EL (cell line): Measurements from ENCODE around the gene TOX2.

Source experiments
- DNase-seq: peaks from one replicate; pipeline ENCODE4 v3.0.0-alpha.2; 2016

Gene TOX2

DNA sequence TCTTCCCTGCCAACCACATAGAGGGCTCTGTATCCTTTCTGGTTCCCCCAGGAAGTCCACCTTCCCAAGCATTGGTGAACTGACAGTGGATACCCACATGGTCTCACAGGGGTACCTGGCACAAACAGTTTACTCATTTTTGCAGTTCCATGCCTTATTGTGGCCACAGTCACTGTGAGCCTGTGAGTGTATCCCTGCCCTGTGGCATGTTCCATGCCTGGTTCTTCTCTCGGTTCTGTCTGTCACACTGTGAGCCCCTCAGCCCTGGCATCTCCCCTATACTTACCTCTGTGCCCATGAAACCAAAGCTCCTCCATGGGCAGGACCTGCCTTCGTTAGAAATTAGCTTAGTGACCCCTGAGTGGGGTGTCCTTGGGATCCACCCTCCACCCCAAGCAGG lies 107.8 kb downstream of the TOX2 start:
- no peak for DNase-seq

DNA sequence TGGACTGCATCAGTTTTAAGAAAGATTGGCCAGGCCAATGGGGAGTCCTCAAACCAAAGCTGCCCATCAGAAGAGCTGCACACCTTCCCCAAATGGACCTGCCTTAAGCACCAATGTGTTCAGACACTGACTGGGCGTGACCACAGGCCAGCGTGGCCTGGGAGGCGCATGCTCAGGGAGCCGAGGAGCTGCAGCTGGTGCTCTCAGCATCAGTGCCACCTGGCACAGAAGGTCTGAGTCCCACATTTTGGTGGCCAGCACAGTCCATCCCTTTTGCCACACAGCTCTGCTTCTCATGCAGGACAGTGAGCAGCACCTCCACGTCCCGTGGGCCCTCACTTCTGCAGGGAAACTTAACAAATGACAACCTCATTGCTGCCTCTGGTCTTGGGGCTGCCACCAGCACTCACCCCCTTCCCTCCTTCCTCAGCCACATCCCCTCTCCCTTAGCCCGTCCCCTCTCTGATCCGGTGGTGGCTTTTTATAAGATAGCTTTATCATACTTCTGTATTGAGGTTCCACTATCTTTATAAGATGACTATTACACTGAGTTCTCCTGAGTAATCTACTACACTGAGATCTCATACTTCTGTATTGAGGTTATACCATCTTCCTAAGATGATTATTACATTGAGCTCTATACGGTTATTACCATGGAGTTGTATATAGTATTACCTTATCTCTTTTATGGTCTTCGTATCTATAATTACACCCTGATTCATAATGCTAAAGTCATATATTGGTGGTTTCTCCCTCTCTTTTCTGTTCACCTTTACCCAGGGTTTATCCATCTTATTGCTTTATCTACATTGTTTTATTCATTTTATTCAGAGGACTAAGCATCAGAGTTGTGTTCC lies 109.1 kb downstream of the TOX2 start:
- DNase-seq: no peak

DNA sequence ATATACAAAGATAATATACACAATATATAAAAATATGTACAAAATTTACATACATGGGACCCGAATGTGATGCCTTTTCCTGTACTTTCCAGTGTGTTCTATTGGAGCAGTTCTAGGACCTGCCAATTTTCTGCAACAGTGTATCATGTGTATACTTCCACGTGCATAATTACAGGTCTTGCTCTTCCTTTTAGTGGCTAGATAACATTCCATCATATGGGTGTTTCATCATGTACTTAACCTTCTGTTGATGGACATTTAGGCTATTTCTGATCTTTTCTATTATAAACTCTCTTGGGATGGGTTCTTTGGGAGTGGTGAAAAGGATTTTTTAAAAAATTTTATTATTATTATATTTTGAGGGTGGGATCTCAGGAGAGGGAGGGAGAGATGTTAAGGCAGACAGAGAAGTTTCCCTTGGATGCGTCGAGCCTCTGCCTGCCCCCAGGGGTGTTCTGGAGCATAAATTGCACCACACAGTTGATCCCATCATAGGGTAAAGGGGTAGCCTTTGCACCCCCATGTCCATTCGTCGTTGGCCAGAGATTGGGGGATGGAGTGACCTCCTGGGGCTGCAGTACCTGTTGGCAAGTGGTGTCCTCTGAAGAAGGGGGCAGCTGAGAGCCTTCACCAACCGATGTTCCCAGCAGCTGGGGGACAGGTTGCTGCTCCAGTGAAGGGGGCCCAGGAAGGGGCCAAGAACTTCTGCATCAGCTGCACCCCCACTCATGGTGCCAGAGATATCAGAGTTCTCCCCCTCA lies 110.3 kb downstream of the TOX2 start:
- DNase-seq: no peak

DNA sequence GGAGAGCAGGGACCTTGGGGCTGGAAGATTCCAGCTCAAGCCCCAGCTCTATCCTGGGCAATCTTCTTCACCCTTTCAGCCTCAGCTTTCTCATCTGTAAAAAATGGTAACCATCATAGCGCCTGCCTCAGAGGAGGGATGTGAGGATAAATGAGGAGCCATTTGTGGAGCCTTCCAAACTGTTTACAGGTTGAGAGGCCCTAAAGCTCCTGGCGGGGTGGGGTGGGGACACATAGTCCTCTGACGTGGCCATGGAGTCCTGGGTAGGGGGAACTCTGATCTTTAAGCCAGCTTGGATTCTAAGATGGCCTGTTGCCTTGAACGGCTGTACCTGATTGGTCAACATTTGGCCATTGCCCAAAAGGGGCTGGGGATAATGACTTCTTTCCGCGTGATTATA lies 111.1 kb downstream of the TOX2 start:
- no peak for DNase-seq

DNA sequence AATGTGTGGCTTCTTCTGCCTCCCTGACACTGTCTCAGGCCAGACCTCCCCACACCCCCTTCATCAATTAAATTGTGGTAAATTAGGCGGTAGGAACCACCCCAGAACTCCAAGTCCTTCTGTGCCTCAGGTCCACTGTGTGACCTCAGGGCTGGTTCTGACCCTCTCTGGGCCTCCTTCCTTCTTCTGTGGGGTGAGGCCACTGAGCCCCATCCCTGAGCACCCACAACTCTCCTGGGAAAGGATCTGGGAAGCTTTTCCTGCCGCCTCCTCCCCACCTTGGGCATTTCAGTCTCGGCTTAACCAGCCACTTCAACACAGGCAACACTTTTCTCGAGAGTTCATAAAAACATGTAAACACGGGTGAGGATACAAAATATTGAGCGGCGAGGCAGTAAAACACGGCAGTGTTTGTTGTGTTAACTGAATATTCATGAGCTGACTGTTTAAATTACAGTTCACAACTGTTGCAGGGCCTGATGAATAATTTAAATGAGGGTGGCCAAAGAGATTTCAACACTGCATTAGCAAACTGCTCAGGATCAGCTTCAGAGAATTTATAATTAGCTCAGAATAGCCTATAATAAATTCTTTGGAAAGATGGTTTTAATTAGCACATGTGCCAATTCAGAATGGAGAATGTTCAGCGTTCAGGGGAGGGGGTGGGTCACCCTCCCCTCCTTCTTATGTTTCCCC lies 112.1 kb downstream of the TOX2 start:
- no peak for DNase-seq

DNA sequence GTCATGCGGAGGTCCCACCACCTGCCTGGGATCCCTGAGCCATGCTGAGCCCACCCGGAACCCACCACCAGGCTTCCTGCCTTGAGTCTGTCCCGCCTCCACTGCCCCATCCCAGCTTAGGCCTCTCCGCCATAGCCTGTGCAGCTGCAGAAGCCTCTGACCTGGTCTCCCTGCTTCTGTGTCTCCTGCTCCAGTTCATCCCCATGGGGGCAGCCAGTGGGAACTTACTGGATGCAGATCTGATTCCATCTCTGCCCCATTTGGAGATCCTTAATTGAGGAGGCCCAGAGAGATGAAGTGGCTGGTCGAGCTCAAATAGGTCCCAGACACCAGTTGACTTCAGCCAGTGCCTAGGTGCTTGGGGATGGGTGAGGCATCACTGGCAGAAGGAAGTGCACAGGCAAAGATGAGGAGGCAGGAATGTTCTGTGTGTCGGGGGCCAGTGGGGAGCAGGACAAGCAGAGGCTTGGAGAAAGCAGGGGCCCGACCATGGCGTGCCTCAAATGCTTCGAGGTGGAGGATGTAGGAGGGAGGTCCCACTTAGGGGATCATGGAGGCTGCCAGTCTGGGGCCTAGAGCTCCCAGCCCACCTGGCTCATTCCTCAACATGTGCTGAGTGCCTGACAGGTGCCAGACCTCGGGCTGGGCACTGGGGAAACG lies 112.8 kb downstream of the TOX2 start:
- no peak for DNase-seq

DNA sequence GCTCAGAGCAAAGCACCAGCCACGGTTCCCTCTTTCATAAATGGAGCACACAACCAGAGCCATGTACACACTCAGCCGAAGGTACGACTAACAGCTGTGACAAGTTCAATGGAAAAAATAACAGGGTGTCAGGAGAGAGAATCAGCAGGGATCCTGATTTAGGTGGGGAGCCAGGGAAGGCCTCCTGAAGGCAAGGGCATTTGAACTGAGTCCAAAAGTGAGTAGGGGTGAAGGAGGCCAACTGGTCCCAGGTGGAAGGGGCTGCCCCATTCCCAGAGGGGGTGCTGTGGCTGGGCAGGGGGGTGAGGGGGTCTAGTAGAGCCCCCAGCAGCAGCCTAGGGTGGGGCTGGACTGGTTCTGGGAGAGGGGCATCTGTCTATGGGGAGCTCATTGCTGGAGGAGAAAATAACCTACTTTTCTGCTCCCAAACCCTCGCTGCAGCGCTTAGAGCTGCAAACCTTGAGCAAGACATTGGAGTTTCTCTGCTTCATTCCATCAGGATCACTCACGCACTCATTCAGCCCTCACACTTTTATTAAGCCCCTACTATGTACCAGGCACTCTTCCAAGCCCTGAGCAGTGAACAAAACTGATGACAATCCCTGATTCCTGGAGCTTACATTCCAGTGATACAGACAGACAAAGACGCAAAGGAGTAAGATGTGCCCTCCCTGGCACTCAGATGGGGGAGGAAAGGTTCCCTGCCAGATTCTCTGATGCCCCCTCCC lies 113.5 kb downstream of the TOX2 start:
- no peak for DNase-seq

DNA sequence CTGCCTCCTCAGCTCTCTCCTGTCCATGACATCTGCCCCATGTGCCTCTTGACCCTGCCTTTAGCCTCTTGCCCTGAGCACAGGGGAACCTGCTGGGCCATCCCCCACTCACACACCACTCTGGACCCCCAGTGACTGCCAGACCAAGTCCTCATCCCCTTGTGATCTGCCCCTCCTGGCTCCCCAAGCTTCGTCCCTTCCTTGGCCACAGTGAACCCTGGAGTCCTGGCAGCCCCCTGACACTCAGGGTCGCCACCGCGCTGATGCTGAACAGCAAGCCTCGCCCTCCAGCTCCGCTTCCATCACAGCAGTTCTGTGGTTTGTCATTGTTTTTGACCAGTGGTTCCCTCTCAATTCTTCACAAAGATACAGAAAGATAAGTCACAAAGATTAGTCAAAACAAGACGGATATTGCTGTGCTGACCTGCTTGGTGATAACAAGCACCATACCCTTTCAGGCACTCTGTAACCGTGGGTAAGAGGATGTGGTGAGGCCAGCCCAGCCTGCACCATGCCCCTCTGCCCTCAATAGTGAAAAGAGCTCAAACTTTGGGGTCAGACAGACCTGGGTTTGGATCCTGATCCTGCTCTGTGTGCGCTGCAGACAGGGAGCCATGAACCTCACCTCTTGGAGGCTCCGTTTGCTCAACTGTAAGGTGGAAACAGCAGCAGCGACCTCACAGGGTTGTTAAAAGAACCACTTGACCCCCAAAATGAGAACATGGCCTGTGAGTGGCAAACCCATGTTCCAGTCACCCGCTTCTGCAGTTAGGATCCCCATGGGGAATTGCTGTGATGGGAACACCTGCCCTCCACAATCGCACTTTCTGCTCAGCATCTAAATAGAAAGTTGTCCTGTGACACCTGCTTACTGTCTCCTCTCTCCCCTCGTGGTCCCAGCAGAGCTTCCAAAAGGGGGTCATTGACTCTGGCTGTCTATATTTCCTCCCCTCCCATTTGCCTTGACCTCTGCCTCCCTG lies 114.5 kb downstream of the TOX2 start:
- no peak for DNase-seq

DNA sequence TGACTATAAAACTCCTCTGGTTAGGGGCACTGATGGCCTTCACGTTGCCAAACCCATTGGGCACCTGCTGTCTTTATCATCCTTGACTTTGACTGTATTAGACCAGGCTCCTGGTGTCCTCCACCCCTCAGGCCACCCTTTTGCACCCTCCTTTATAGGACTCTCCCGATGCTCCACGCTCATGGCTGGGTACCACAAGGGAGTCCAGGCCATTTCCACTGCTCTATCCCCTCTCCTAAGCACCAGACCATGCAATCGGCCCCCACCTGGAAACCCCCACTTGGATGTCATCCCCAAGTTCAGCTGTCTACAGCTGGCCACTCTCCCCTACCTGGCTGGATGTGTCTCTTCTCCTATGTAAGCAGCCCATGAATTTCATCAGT lies 115.2 kb downstream of the TOX2 start:
- no peak for DNase-seq

DNA sequence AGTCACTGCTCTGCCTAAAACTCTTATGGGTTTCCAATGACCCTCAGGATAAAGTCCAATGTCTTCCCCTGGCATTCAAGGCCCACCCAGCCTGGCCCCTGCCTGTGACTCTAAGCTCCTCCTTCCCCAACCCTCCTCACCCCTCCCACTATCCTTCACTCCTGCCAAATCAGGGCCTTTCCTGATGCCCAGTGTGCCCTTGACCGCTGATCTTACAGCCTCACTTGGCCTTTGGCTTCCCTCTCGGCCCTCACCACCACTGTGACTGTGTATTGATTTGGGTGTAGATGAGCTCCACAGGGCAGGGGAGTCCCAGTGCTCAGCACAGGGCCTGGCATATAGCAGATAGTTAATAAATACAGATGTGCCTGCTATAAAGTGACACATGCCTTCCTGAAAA lies 115.7 kb downstream of the TOX2 start:
- no peak for DNase-seq

DNA sequence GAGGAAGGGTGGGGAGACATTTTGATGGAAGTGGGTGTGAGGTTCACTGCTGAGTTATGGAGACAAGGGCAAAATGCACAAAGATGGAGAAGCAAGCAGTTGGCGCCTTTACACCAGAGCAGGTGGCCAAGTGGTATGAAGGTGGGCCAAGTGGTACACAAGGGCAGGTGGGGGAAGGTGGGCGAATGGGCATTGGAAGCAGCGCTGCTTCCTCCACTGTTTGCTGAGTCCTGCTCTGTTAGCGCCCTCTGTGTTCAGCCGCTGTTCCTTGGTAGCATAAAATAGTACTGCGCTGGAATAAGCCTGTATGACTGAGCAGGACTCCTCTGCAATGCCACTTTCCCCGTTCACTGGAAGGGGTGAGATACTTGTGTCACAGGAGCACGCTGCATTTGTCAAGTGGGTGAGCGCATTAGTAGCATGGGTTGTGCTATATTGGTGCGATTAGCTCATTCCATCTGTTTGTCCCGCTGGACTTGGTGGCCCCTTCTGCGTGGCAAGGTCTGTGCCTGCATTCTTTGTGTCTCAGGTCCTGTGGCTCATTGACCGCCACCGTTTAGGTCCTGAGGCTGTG lies 116.4 kb downstream of the TOX2 start:
- no peak for DNase-seq

DNA sequence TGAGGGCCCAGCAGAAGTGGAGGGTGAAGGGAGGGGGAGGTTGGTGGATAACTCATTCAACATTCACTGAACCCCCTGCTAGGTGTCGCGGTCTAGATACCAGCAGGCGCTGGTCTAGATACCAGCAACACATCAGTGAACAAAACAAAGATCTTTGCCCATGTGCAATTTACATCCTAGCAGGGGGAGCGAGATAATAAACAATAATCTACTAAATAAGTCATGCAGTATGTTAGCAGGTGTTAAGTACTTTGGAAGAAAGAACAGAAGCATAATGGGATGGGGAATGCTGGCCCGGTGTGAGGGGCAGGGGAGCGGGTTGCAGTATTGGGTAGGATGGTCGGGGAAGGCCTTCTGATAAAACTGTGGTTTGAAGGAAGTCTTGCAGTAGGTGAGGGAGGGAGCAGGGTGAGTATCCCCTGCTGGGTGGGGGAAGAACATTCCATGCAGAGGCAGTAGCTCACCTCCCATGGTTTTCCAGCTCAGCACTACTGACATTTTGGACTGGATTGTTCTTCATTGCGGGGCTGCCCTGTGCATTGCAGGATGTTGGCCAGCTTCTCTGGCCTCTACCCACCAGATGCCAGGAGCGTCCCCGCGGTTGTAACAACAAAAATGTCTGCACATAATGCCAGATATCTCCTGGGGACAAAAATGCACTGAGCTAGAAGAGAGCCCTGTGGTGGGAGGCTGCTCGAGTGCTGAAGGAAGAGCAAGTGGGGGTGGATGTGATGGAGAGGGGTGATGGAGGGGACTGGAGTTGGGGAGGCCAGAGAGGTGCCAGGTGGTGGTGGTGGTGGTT lies 117.3 kb downstream of the TOX2 start:
- no peak for DNase-seq

DNA sequence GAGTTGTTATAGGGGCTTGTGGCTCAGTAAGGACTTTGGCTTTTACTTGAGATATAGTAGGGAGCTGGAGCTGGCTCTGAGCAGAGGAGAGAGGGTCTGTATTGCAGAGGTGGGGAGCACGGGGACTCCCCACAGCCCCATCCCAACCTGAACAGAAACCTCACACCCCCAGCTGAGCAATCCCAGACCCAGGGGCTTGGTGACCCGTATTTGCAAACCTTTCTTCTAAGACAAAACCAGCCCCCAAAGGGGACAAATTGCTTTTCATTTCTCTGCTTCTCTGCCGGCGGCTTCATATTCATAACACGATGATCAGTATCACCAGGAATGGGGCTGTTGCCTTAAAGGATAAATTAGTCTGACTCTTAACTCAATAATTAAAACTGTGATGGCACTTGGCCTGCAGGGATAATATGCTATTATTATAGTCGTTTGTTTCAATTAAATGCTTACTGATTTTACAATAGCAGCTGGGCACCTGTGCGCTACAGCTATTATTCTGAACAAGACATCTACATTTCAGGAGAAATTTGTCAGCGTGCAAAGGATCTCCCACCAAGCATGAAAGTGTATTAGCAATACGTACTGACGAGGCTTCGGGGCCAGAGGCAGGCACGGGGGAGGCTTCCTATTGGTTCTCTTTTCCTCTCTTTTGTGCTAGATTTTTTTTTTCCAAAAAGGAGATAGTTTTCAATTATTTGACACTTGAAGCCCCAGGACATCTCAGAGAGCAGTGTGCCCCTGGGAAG lies 118.1 kb downstream of the TOX2 start:
- no peak for DNase-seq

DNA sequence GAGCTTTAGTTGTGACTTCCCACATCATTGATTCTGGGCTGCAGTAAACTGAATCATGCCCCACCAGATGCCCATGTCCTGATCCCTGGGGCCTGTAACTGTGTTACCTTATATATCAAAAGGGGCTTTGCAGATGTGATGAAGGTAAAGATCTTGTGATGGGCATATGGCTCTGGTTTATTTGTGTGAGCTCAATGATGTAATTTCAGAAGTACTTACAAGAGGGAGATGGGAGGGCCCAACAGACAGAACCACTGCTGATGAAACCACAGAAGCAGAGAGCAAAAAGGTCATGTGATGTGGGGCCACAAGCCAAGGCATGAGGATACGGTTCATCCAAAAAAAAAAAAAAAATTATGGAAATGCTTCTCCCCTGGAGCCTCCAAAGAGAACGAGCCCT lies 118.7 kb downstream of the TOX2 start:
- peak; percentile 28 for DNase-seq

DNA sequence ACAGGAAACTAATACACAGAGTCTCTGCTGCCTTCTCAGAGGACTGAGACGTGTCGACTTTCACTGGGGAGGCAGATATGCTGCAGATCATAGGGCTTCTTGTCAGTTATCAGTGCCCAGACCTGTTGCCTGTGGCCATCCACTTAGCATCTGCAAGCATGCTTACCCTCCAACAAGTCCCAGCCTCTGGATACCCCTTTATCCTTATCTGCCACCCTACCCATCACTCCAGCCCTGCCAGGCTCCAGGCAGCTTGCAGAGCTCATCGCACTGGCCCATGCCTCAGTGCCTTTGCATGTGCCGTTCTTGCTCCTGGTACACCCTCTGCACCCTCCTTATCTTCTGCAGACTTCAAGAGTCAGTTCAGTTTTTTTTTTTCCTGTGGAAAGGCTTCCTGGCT lies 119.2 kb downstream of the TOX2 start:
- no peak for DNase-seq

DNA sequence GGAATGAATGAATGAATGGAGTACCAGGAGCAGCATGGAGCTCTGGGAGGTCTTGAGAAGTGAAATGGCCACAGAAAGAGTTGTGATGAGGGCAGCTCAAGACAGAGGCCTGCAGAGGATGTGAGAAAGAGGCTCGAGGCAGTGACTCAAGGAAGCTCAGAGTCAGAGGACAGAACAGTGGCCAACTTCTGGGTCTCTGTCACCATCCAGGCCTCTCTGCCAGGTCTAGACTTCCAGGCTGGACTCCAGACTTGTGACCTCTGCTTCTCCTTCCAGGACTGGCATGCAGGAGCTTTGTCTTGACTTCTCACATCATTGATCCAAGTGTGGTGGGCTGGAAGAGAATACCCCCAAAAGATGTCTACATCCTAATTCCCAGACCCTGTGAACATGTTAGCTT lies 119.8 kb downstream of the TOX2 start:
- DNase-seq: no peak

DNA sequence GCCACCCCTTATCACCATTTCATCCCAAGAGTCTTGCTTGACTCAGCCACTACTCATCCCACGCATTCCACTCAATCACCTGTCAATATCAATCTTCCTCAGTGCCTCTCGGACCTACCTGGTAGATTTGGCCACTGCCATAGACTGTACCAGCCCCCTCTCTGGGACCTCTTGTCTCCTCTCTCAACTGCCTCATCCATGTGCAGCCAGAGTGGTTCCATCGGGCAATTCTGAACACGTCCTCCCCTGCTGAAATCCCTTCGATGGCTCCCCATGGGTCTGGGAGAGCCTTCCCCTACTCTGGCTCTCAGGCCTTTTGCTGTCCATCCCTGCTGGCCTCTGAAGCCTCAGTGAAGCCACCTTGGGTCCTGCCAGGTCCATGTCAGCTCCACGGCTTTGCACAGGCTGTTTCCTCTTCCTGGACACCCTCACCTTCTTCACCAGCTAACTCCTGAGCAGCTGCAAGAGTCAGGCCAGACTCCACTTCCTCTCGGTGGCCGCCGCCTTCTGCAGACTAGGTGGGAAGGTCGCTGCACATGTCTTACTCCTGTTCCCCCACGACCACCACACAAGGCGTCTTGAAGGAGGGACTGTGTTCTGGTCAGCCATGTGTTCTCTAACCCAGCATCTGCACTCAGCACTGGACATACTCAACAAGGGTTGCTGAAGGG lies 120.4 kb downstream of the TOX2 start:
- DNase-seq: no peak

DNA sequence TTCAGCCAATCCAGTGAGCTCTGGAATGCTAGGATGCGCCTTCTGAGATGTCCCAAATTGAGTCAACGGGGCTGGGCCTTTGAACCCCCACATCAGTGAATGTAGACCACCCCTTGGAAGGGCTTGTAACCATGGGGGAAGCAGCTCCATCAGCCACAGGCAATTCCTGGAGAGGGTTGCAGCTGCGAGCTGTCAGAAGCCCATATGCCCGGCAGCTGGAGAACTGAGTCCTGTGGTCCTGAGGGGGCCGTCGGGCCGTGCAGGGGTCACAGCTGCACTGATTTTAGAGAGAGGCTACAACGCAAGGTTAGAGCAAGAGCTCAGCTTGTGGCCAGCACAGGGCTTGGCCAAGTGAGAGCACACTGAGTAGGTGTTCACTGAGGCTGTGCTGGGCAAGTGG lies 121.3 kb downstream of the TOX2 start:
- DNase-seq: no peak

DNA sequence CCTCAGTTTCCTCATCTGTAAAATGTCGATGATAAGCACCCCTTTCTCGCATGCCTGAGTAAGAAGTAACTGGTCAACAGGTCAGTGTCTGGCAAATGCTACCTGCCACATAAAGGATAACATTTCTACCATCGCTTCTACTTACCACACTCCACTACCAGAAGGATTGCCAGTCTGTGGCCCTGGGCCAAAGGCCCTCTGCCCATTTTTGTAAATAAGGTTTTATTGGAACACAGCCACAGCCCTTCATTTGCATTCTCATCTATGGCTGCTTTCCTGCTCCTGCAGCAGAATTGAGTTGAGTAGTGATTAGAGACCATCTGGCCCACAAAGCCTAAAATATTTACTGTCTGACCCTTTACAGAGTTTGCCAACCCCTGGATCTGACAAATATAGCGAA lies 121.8 kb downstream of the TOX2 start:
- DNase-seq: no peak
